Fibroblast of mammary gland (primary cell): ENCODE data around the gene PDGFC.
A peak's percentile ranks its signal among the peaks of the same experiment; 100 is the strongest.

Experiments used
- DNase-seq: peaks from one replicate; pipeline ENCODE4 v3.0.0-alpha.2; 2010; ENCODE audit warnings: low read depth
- H3K4me3 ChIP-seq: 2 replicates; pipeline ENCODE4 v1.5.1; 2011; ENCODE audit warnings: low read depth, mild to moderate bottlenecking, low read length, moderate library complexity; ENCODE audit not compliant: control insufficient read depth
- CTCF ChIP-seq: conservative IDR thresholded peaks from 2 replicates; pipeline ENCODE4 v1.5.1; 2011; ENCODE audit warnings: low read depth, low read length, inconsistent platforms; ENCODE audit not compliant: control insufficient read depth, insufficient read depth

Gene PDGFC

GRCh38 chr4:156825074-156825473, 146.5 kb downstream of the PDGFC start:
- no peak for TF ChIP-seq CTCF
- no peak for DNase-seq
- H3K4me3 ChIP-seq = no peak overlapping the region

- DNase-seq = no peak
- H3K4me3 ChIP-seq = no peak overlapping the region
- no peak for TF ChIP-seq CTCF
Observed at GRCh38 chr4:156824451-156825060, 147.0 kb downstream of the PDGFC start.

GRCh38 chr4:156820931-156821330, 150.7 kb downstream of the PDGFC start:
- H3K4me3 ChIP-seq = no peak overlapping the region
- TF ChIP-seq CTCF = no peak
- DNase-seq = peak; percentile 54

GRCh38 chr4:156816360-156816755, 155.2 kb downstream of the PDGFC start:
- H3K4me3 ChIP-seq = no peak overlapping the region
- no peak for DNase-seq
- no peak for TF ChIP-seq CTCF

GRCh38 chr4:156815717-156816359, 155.8 kb downstream of the PDGFC start:
- no peak for TF ChIP-seq CTCF
- H3K4me3 ChIP-seq = no peak overlapping the region

GRCh38 chr4:156811963-156812362, 159.6 kb downstream of the PDGFC start:
- H3K4me3 ChIP-seq = no peak overlapping the region
- DNase-seq = no peak
- no peak for TF ChIP-seq CTCF

More at GRCh38 chr4:156815717-156816359, 155.8 kb downstream of the PDGFC start:
- DNase-seq = no peak
